Upper lobe of right lung (tissue), 1 donor: Measurements from ENCODE around the gene BUD31. TPM values are rescaled to one million over a fixed set of nuclear protein-coding genes. Genes with fewer than 3 reads are reported as not detected.

ENCODE experiments used
- ATAC-seq: fragments of 200-7000 bp; cut with Tn5 transposase; one replicate; pipeline ENCODE4 v1.9.1; 2020; ENCODE audit warnings: mild to moderate bottlenecking, moderate library complexity
- DNase-seq: peaks from one replicate; pipeline ENCODE4 v3.0.0-alpha.2; 2020
- H3K27ac ChIP-seq: fragments of 200-600 bp; one replicate; pipeline ENCODE4 v1.8.0; 2022
- H3K27me3 ChIP-seq: fragments of 200-600 bp; one replicate; pipeline ENCODE4 v1.8.0; 2022; ENCODE audit warnings: mild to moderate bottlenecking
- H3K36me3 ChIP-seq: fragments of 200-600 bp; one replicate; pipeline ENCODE4 v1.8.0; 2022
- H3K4me1 ChIP-seq: fragments of 200-600 bp; one replicate; pipeline ENCODE4 v1.8.0; 2022
- H3K4me3 ChIP-seq: fragments of 200-600 bp; one replicate; pipeline ENCODE4 v1.8.0; 2022; ENCODE audit warnings: mild to moderate bottlenecking
- H3K9me3 ChIP-seq: fragments of 200-600 bp; one replicate; pipeline ENCODE4 v1.8.0; 2022
- CTCF ChIP-seq: fragments of 200-600 bp; IDR thresholded peaks from one replicate; pipeline ENCODE4 v1.8.0; 2022; ENCODE audit warnings: antibody characterized with exemption
- intact Hi-C: fragments of 100-400 bp; cut with DNase I; formaldehyde crosslinking; loops from one replicate; pipeline ENCODE4 v1.11.0; 2022
- total RNA-seq: library from RNA; stranded (reverse); fragmentation: NEBNext Ultra II Directional; extraction: Animal tissue kit (Norgen Biotek cat#: 25700); gene quantifications from one replicate; pipeline ENCODE4 v1.2.1, GENCODE V29; 2021
- donor health status: DM: no; HTN: yes; CAD: no; lungs with severe emphysema.

Gene BUD31
- total RNA-seq, 1 donor from 2014 or later: 72.0 TPM

DNA sequence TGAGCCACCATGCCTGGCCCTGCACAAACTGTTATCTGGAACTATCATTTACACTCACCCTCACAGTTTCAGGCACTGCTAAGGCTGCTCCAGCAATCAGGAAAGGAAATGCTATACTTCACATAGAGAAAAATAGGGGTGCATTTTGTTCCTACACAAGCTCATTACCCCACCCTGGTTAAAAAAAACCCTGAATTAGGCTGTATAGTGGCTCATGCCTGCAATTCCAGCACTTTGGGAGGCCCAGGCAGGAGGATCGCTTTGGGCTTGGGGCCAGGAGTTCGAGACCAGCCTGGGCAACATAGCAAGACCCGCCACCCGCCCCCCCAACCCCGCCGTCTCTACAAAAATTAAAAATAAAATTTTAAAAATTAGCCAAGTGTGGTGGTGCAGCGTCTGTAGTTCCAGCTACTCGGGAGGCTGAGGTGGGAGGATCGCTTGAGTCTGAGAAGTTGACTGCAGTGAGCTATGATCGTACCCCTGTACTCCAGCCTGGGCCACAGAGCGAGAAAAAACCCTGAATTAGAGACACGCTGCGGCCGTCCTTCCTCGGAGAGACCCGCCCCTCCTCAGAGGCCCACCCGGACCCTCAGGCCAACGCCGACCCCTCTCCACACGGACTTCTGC lies 29.3 kb downstream of the BUD31 start:
- peaks cover 26% of the 10 kb centered on the region for H3K36me3 ChIP-seq
- no peak for DNase-seq
- no peaks in the 10 kb centered on the region for H3K27me3 ChIP-seq
- no peaks in the 10 kb centered on the region for H3K9me3 ChIP-seq
- peak; percentile 5 for ATAC-seq
- H3K4me3 ChIP-seq: peak overlapping the region; percentile 99
- peaks cover 24% of the 10 kb centered on the region for H3K4me1 ChIP-seq
- no peak for TF ChIP-seq CTCF
- intact Hi-C loops: no loop called here
- peak overlapping the region; percentile 85 for H3K27ac ChIP-seq

- DNase-seq (peak; percentile 98), ATAC-seq (peak; percentile 98)
- H3K9me3 ChIP-seq: no peaks in the 10 kb centered on the region
- TF ChIP-seq CTCF: no peak
- peak within 1 kb of the TSS; percentile 99 for H3K4me3 ChIP-seq
- intact Hi-C loops: no loop called here
- peaks cover 24% of the 10 kb centered on the region for H3K4me1 ChIP-seq
- peak within 1 kb of the TSS; percentile 85 for H3K27ac ChIP-seq
- H3K36me3 ChIP-seq: peaks cover 26% of the 10 kb centered on the region
- no peaks in the 10 kb centered on the region for H3K27me3 ChIP-seq
Observed at GRCh38 chr7:99438573-99439480, 30.1 kb downstream of the BUD31 start, which contains the start of the genes CPSF4 and PTCD1. Gene CPSF4, plus strand, starts transcription at chr7:99438943. Its CDS starts 140 bp downstream, at chr7:99439083. Gene PTCD1, minus strand, starts transcription at chr7:99438798. Its CDS starts 3,556 bp downstream, at chr7:99435242.

DNA sequence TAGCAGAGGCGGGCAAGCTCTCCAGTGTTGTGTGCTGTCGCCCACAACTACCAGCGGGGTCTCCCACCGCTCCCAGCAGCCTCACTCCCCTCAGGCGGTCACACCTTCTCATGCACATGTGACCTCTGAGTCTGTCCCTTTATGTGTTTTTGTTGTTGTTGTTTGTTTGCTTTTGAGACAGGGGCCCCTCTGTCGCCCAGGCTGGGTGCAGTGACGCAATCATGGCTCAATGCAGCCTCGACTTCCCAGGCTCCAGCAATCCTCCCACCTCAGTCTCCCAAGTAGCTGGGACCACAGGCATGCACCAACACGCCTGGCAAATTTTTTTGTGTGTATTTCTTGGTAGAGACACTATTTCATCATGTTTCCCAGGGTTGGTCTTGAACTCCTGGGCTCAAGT lies 31.4 kb downstream of the BUD31 start:
- no peak for TF ChIP-seq CTCF
- intact Hi-C loops: no loop called here
- peaks cover 24% of the 10 kb centered on the region for H3K36me3 ChIP-seq
- no peak overlapping the region for H3K27ac ChIP-seq
- H3K9me3 ChIP-seq: no peaks in the 10 kb centered on the region
- ATAC-seq: no peak
- H3K4me3 ChIP-seq: peak overlapping the region; percentile 99
- no peak for DNase-seq
- no peaks in the 10 kb centered on the region for H3K27me3 ChIP-seq
- peaks cover 24% of the 10 kb centered on the region for H3K4me1 ChIP-seq

DNA sequence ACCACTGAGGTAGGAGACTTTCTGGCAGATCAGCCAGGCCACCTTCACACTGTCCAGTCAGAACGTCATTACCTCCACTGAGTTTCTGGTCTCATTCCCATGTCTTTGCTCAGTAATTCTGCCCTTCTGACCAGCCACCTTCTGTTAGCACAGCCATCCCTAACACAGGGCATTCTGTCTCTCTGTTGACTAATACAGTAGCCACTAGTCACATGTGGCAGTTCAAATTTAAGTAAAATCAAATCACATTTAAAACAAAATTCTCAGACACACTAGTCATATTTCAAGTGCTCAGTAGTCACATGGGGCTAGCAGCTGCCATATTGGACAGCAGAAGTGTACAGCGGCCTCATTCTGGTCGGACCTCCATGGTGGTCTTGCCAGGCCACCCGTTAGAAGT lies 37.3 kb downstream of the BUD31 start:
- Histone ChIP-seq H3K4me1 (peaks cover 3% of the 10 kb centered on the region), H3K9me3 (no peaks in the 10 kb centered on the region), H3K27me3 (no peaks in the 10 kb centered on the region), H3K4me3 (no peak overlapping the region), H3K27ac (no peak overlapping the region), H3K36me3 (peaks cover 74% of the 10 kb centered on the region)
- intact Hi-C loops: no loop called here
- DNase-seq (no peak), ATAC-seq (no peak)
- no peak for TF ChIP-seq CTCF

GRCh38 chr7:99447943-99448342 lies 39.2 kb downstream of the BUD31 start:
- DNase-seq: no peak
- Histone ChIP-seq H3K27ac (no peak overlapping the region), H3K27me3 (no peaks in the 10 kb centered on the region), H3K36me3 (peaks cover 85% of the 10 kb centered on the region), H3K4me3 (no peak overlapping the region), H3K4me1 (no peaks in the 10 kb centered on the region), H3K9me3 (no peaks in the 10 kb centered on the region)
- intact Hi-C loops: no loop called here
- no peak for ATAC-seq
- TF ChIP-seq CTCF: no peak
